ENCODE data around the gene ARHGAP22. TPM values are rescaled to one million over a fixed set of nuclear protein-coding genes. Genes with fewer than 3 reads are reported as not detected.

The ARHGAP22 gene
- total RNA-seq, 2 experiments from 2014 or later: not detected

DNA sequence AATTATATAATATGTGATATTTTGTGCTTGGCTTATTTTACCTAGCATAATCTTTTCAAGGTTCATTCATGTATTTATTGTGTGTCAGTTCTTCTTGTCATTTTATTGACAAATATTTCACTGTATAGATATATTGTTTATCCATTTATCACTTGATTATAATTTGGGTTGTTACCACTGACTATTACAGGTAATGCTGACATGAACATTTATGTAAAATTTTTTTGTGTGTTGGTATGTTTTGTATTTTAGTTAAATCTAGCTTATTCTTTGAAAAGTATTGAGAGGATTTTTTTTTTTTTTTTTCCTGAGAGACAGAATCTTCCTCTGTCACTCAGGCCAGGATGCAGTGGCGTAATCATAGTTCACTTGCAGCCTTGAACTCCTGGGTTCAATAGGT, 190.7 kb downstream of the ARHGAP22 start:
- Mint-ChIP-seq H3K4me3 (no peak overlapping the region), H3K9me3 (peaks cover 15% of the 10 kb centered on the region), H3K36me3 (peaks cover 45% of the 10 kb centered on the region), H3K27ac (no peak overlapping the region), H3K27me3 (no peaks in the 10 kb centered on the region), H3K4me1 (ENCODE audit: low read depth) (no peaks in the 10 kb centered on the region)
- DNase-seq: no peak
- ChIA-PET CTCF (no interaction called here), POLR2A (no interaction called here)
- intact Hi-C loops (cut with micrococcal nuclease): no loop called here

DNA sequence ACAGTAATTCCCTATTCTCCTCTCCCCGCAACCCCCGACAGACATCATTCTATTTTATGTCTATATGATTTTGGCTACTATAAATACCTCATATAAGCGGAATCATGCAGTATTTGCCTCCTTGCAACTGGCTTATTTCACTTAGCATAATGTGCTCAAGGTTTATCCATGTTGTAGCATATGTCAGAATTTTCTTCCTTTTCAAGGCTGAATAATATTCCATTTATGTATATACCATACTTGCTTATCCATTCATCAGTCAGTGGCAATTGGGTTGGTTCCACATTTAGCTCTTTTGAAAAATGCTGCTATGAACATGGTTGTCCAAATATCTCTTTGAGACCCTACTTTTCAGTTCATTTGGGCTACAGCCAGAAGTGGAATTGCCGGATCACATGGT, 191.9 kb downstream of the ARHGAP22 start:
- intact Hi-C loops (cut with micrococcal nuclease): no loop called here
- H3K36me3 Mint-ChIP-seq: peaks cover 45% of the 10 kb centered on the region
- POLR2A ChIA-PET: no interaction called here
- H3K4me3 Mint-ChIP-seq: no peak overlapping the region
- DNase-seq: no peak
- H3K27ac Mint-ChIP-seq: no peak overlapping the region
- no peaks in the 10 kb centered on the region for H3K27me3 Mint-ChIP-seq
- CTCF ChIA-PET: no interaction called here
- H3K9me3 Mint-ChIP-seq: peaks cover 15% of the 10 kb centered on the region
- H3K4me1 Mint-ChIP-seq (ENCODE audit: low read depth): no peaks in the 10 kb centered on the region

DNA sequence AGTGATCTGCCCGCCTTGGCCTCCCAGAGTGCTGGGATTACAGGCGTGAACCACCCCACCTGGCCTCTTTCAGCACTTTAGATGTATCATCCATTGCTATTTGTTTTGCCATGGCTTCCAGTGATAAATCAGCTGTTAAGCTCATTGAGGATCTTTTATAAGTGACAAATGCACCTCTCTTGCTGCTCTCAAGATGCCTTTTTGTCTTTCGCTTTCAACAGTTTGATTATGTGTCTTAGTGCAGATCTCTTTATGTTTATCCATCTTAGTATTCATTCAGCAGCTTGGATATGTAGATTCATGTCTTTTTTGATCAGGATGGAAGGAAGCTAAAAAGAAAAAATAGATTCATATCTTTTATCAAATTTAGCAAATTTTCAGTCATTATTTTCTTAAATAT, 192.8 kb downstream of the ARHGAP22 start:
- peaks cover 15% of the 10 kb centered on the region for H3K9me3 Mint-ChIP-seq
- intact Hi-C loops (cut with micrococcal nuclease): no loop called here
- H3K27me3 Mint-ChIP-seq: no peaks in the 10 kb centered on the region
- peaks cover 45% of the 10 kb centered on the region for H3K36me3 Mint-ChIP-seq
- no peaks in the 10 kb centered on the region for H3K4me1 Mint-ChIP-seq (ENCODE audit: low read depth)
- DNase-seq: no peak
- POLR2A ChIA-PET: no interaction called here
- no peak overlapping the region for H3K27ac Mint-ChIP-seq
- H3K4me3 Mint-ChIP-seq: no peak overlapping the region
- CTCF ChIA-PET: no interaction called here

DNA sequence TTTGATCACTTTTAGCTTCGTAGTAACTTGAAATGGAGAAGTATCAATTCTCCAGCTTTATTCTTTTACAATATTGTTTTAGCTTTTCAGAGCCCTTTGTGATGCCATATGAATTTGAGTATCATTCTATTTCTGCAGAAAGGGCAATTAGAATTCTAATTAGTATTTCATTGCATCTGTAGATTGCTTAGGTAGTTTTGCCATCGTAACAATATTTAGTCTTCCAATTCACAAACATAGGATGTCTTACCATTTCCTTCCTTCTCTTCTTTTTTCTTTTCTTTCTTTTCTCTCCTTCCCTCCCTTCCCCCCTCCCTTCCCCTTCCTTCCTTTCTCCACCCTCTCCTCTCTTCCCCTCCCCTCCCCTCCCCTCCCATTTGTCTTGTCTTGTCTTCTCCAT, 193.4 kb downstream of the ARHGAP22 start:
- ChIA-PET POLR2A (no interaction called here), CTCF (no interaction called here)
- Mint-ChIP-seq H3K4me1 (ENCODE audit: low read depth) (no peaks in the 10 kb centered on the region), H3K27me3 (no peaks in the 10 kb centered on the region), H3K27ac (no peak overlapping the region), H3K9me3 (peaks cover 15% of the 10 kb centered on the region), H3K4me3 (no peak overlapping the region), H3K36me3 (peaks cover 45% of the 10 kb centered on the region)
- intact Hi-C loops (cut with micrococcal nuclease): no loop called here
- no peak for DNase-seq

DNA sequence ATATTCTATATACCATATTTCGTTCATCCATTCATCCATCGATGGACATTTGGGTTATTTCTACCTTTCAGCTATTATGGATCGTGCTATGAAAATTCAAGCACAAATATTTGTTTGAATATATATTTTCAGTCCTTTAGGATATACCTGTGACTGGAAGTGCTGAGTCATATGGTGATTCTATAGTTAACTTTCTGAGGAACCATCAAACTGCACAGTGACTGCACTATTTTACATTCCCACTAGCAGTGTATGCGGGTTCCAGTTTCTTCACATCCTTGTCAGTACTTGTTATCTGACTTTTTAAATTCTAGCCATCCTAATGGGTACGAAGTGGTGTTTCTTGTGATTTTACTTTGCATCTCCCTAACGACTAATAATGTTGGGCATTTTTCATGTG, 194.4 kb downstream of the ARHGAP22 start:
- POLR2A ChIA-PET: no interaction called here

DNA sequence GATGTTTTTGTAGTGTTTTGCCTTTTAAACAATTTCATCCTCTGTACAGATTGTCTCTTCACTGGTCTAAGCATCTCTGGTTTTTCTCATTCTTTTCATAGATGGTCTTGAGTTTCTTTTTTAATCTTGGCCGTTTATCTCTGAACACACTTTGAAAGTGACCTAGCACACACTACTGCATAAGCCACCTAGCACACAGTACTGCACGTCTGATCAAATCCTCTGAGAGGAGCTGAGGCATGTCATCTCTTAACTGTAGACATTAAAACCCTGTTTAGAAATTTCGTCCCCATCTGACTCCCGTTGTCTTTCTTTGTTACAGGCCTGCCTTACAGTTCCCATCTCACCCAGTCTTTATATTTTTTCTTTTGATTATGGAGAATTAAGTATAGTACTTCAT, 198.2 kb downstream of the ARHGAP22 start:
- H3K27ac Mint-ChIP-seq: no peak overlapping the region
- H3K36me3 Mint-ChIP-seq: peaks cover 28% of the 10 kb centered on the region
- no peaks in the 10 kb centered on the region for H3K9me3 Mint-ChIP-seq
- intact Hi-C loops (cut with micrococcal nuclease): no loop called here
- CTCF ChIA-PET: no interaction called here
- no peaks in the 10 kb centered on the region for H3K4me1 Mint-ChIP-seq (ENCODE audit: low read depth)
- POLR2A ChIA-PET: no interaction called here
- no peak overlapping the region for H3K4me3 Mint-ChIP-seq
- H3K27me3 Mint-ChIP-seq: no peaks in the 10 kb centered on the region
- no peak for DNase-seq

More for the DNA sequence above, 194.4 kb downstream of the ARHGAP22 start:
- no peak for DNase-seq
- Mint-ChIP-seq H3K27me3 (no peaks in the 10 kb centered on the region), H3K9me3 (peaks cover 15% of the 10 kb centered on the region), H3K4me3 (no peak overlapping the region), H3K36me3 (peaks cover 49% of the 10 kb centered on the region), H3K27ac (no peak overlapping the region), H3K4me1 (ENCODE audit: low read depth) (no peaks in the 10 kb centered on the region)
- intact Hi-C loops (cut with micrococcal nuclease): no loop called here
- CTCF ChIA-PET: interaction anchor here (0.5 kb wide), 1 partner anchor 44 kb away, joined by 3 read pairs; no protein-coding TSS in a partner anchor

DNA sequence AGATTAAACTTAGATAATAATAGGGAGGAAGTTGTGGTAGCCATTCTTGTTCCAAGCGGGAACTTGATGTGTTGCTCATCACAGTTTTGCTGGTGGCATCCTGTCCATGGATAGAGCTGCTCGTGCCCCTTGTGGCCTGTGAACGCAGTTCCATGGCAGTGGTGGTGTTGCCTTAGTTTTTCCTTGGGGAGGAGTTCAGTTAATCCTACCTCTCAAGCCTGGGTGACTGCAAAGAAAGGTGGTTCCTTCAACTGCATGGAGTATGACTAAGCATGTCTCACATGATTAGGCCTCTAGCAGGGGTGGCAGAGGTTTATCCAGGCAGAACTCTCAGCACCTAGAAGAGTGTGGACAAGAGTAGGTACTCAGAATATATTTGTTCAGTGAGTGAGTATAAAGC, 198.7 kb downstream of the ARHGAP22 start:
- ChIA-PET CTCF (no interaction called here), POLR2A (no interaction called here)
- no peak for DNase-seq
- no peaks in the 10 kb centered on the region for H3K4me1 Mint-ChIP-seq (ENCODE audit: low read depth)
- no peaks in the 10 kb centered on the region for H3K9me3 Mint-ChIP-seq
- H3K27ac Mint-ChIP-seq: no peak overlapping the region
- no peaks in the 10 kb centered on the region for H3K27me3 Mint-ChIP-seq
- H3K4me3 Mint-ChIP-seq: no peak overlapping the region
- intact Hi-C loops (cut with micrococcal nuclease): no loop called here
- H3K36me3 Mint-ChIP-seq: peaks cover 23% of the 10 kb centered on the region

DNA sequence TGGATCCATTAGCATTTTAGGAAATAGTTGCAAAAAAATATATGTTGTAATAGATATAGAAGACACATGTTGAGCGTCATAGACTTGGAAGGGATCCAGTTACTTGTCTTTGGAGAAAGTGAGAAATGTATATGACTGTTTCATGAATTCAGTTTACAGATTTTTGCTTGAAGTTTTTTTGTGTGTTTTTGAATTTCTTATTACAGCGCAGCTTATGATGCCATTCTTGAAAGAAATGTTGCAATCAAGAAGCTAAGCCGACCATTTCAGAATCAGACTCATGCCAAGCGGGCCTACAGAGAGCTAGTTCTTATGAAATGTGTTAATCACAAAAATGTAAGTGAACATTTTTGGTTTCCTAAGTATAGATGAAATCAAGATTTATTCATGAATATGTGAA, 200.2 kb downstream of the ARHGAP22 start:
- H3K4me1 Mint-ChIP-seq (ENCODE audit: low read depth): peaks cover 12% of the 10 kb centered on the region
- no peak for DNase-seq
- no peaks in the 10 kb centered on the region for H3K9me3 Mint-ChIP-seq
- no peaks in the 10 kb centered on the region for H3K27me3 Mint-ChIP-seq
- no peak overlapping the region for H3K4me3 Mint-ChIP-seq
- H3K36me3 Mint-ChIP-seq: peaks cover 8% of the 10 kb centered on the region
- intact Hi-C loops (cut with micrococcal nuclease): no loop called here
- POLR2A ChIA-PET: interaction anchor here (0.9 kb wide), 1 partner anchor 20 kb away, joined by 3 read pairs; no protein-coding TSS in a partner anchor
- no peak overlapping the region for H3K27ac Mint-ChIP-seq
- CTCF ChIA-PET: no interaction called here

DNA sequence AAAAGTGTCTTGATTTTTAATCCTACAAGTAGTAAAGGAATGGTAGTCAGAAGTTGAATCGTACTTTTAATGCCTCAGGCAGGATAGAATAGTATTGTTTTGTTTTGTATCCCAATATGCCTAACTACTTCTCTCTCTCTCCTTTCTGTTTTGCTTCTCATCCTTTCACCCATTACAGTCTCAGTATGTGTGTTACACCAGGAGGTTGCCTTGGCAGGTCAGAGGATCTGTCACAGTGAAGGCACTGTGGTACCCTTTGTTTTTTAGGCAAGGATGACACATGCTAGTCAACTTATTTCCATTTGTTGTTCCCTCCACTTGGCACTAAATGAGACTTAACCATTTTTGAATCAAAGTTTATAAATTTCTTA, 204.0 kb downstream of the ARHGAP22 start:
- ChIA-PET POLR2A (no interaction called here), CTCF (no interaction called here)
- no peak overlapping the region for H3K4me3 Mint-ChIP-seq
- DNase-seq: no peak
- intact Hi-C loops (cut with micrococcal nuclease): no loop called here
- no peaks in the 10 kb centered on the region for H3K27me3 Mint-ChIP-seq
- H3K4me1 Mint-ChIP-seq (ENCODE audit: low read depth): peaks cover 14% of the 10 kb centered on the region
- H3K27ac Mint-ChIP-seq: no peak overlapping the region
- H3K36me3 Mint-ChIP-seq: peaks cover 5% of the 10 kb centered on the region
- no peaks in the 10 kb centered on the region for H3K9me3 Mint-ChIP-seq

DNA sequence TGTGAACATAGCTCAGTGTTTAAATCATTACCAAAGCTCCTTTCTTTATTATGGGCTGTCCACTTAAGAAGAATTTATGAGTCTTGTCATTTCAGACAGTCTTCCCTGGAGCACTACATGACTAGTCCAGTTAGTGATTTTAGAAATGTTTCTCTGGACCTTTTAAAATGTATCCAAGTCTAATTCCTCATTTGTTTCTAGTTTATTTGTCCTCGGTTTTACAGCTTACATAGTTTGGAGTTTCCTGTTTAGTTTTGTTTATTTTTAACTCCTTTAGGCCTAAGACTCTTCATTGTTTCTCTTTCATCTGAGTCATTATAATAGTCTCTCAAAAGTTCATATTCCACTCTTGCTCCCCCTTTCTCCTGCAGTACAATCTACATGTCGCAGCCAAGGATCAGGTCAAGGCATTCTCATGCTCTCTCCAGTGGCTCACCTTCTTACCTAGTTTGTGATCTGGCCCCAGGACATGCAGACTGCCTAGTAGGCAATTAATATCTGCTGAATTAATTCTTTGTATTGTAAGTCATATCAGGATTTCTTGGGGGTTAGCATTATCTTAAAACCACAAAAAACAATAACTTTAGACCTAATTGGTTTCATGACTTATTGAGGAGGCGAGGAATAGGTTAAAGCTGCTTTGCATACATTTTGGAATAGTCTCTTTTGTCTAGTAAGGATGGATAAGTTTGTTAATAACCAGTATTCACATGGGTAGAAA, 204.6 kb downstream of the ARHGAP22 start:
- Mint-ChIP-seq H3K4me1 (ENCODE audit: low read depth) (peaks cover 14% of the 10 kb centered on the region), H3K4me3 (no peak overlapping the region), H3K27me3 (no peaks in the 10 kb centered on the region), H3K27ac (no peak overlapping the region), H3K9me3 (no peaks in the 10 kb centered on the region), H3K36me3 (peaks cover 3% of the 10 kb centered on the region)
- intact Hi-C loops (cut with micrococcal nuclease): no loop called here
- DNase-seq: no peak
- ChIA-PET POLR2A (no interaction called here), CTCF (no interaction called here)

DNA sequence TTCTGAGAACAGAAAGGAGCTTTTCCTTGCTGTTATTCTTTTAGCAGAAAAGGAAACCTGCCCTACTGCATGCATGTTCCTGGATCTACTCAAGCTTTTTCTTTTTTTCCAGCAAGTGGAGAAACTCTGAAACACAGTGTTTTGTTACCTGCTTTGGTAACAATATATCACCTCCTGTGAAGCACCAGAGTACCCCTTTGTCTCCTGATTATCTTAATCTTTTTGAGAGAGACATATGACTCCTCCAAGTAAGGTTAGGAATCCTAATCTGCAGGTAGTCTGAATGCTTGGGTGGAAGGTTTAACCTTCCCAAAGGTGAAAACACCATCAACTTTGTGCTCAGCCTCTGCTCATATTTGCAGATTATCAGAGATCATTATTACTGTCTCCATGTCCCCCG, 205.3 kb downstream of the ARHGAP22 start:
- no peaks in the 10 kb centered on the region for H3K27me3 Mint-ChIP-seq
- no peak overlapping the region for H3K27ac Mint-ChIP-seq
- POLR2A ChIA-PET: no interaction called here
- H3K9me3 Mint-ChIP-seq: no peaks in the 10 kb centered on the region
- no peak overlapping the region for H3K4me3 Mint-ChIP-seq
- peaks cover 1% of the 10 kb centered on the region for H3K36me3 Mint-ChIP-seq
- CTCF ChIA-PET: no interaction called here
- H3K4me1 Mint-ChIP-seq (ENCODE audit: low read depth): peaks cover 14% of the 10 kb centered on the region
- no peak for DNase-seq
- intact Hi-C loops (cut with micrococcal nuclease): no loop called here

DNA sequence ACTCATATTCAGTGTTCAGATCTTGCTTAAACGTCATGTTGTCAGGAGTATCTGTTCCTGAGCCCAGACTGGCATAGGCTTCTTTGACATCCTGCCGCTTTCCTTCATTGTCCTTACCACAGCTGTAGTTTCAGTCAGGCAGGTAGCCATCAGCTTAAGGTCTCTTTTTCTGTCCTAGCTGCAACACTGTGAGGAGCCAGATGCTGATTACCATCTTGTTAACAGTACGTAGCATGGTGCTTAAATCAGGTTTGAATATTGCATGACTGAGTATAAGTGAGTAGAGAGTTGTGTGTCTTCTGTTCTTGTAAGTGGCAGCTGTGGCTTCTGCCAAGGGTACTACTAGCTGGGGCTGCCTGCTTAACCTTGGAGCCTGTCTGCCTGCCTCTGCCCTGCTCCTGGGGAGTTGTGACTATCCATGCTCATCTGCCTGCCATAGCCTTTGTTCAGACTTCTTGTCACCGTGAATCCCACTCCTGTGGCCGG, 205.8 kb downstream of the ARHGAP22 start:
- H3K4me1 Mint-ChIP-seq (ENCODE audit: low read depth): peaks cover 14% of the 10 kb centered on the region
- CTCF ChIA-PET: no interaction called here
- intact Hi-C loops (cut with micrococcal nuclease): no loop called here

DNA sequence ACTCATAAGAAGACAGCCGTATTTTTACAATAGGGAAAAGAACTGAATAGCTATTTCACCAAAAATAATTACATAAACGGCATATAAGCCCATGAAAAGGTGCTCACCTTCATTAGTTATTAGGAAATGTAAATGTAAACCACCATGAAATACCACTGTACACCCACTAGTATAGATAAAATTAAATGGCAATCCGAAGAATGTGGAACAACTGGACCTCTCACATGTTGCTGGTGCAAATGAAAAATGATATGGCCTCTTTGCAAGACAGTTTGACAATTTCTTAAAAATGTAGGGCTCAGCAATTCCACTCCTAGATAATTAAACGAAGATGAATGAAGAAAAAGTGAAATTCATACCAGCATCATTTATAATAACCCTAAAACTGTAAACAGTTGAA, 206.6 kb downstream of the ARHGAP22 start:
- H3K27me3 Mint-ChIP-seq: no peaks in the 10 kb centered on the region
- intact Hi-C loops (cut with micrococcal nuclease): no loop called here
- H3K27ac Mint-ChIP-seq: no peak overlapping the region
- ChIA-PET CTCF (no interaction called here), POLR2A (no interaction called here)
- peaks cover 18% of the 10 kb centered on the region for H3K4me1 Mint-ChIP-seq (ENCODE audit: low read depth)
- no peaks in the 10 kb centered on the region for H3K36me3 Mint-ChIP-seq
- no peaks in the 10 kb centered on the region for H3K9me3 Mint-ChIP-seq
- DNase-seq: no peak
- no peak overlapping the region for H3K4me3 Mint-ChIP-seq

More for the DNA sequence above, 205.8 kb downstream of the ARHGAP22 start:
- Mint-ChIP-seq H3K27me3 (no peaks in the 10 kb centered on the region), H3K9me3 (no peaks in the 10 kb centered on the region), H3K4me3 (no peak overlapping the region), H3K27ac (no peak overlapping the region), H3K36me3 (no peaks in the 10 kb centered on the region)
- POLR2A ChIA-PET: no interaction called here
- no peak for DNase-seq
